Mammary epithelial cell (primary cell): ENCODE measurements around the gene OLFML2B.

ENCODE experiments used
- EZH2 ChIP-seq: IDR thresholded peaks from 2 replicates; pipeline ENCODE4 v1.6.1; 2012; ENCODE audit warnings: low read length, inconsistent platforms, borderline replicate concordance
- TF ChIP-seq, protein P1 (sequence below), 2 donors: IDR thresholded peaks in 1 of 2; conservative IDR thresholded peaks in 1 of 2; 2 replicates each; pipeline ENCODE4 v1.5.1; 2011 to 2012; ENCODE audit warnings: inconsistent platforms in 2 of 2, low read length in 2 of 2, mild to moderate bottlenecking in 2 of 2, control low read depth in 1 of 2, low read depth in 1 of 2; ENCODE audit not compliant: insufficient read depth in 1 of 2; ENCODE audit errors: extremely low read depth in 1 of 2

DNA sequence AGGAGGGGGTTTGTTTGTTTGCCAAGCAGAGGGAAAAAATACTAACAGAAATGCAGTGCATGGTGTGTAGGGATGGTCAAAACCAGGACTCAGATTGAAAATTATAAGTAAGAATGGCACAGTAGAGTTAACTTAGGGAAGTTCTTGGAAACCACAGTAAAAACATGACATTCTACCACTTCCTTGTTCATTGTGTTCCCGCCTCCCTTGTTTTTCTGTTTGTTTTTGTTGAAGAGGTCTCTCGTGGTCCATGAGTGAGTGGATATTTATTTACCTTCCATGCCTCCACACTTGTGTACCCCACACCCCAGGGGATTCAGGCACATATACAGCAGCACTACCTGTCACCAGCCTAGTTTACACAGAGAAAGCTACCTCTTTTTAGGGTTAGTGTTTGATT, 69.6 kb downstream of the OLFML2B start:
- TF ChIP-seq, protein P1, sequence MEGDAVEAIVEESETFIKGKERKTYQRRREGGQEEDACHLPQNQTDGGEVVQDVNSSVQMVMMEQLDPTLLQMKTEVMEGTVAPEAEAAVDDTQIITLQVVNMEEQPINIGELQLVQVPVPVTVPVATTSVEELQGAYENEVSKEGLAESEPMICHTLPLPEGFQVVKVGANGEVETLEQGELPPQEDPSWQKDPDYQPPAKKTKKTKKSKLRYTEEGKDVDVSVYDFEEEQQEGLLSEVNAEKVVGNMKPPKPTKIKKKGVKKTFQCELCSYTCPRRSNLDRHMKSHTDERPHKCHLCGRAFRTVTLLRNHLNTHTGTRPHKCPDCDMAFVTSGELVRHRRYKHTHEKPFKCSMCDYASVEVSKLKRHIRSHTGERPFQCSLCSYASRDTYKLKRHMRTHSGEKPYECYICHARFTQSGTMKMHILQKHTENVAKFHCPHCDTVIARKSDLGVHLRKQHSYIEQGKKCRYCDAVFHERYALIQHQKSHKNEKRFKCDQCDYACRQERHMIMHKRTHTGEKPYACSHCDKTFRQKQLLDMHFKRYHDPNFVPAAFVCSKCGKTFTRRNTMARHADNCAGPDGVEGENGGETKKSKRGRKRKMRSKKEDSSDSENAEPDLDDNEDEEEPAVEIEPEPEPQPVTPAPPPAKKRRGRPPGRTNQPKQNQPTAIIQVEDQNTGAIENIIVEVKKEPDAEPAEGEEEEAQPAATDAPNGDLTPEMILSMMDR (conservative IDR thresholded peaks at IDR 0.05 in 1 of 2, IDR thresholded peaks at IDR 0.05 in 1 of 2; ENCODE audit: extremely low read depth in 1 of 2, insufficient read depth in 1 of 2, low read depth in 1 of 2, low read length in 2 of 2): no peak
- TF ChIP-seq EZH2: no peak
